22Rv1 (cell line): ENCODE results near the gene PLCB1.

Experiments used
- H3K27ac ChIP-seq: fragments of 450-650 bp; 2 replicates; pipeline ENCODE4 v1.5.1; 2017
- ZFX ChIP-seq: fragments of 450-650 bp; IDR thresholded peaks from 2 replicates; pipeline ENCODE4 v1.6.1; 2017; ENCODE audit warnings: antibody characterized with exemption, borderline replicate concordance
- TF ChIP-seq, protein P1 (sequence below): fragments of 450-650 bp; IDR thresholded peaks from 2 replicates; pipeline ENCODE4 v1.5.1; 2017; ENCODE audit warnings: mild to moderate bottlenecking

Gene PLCB1

DNA sequence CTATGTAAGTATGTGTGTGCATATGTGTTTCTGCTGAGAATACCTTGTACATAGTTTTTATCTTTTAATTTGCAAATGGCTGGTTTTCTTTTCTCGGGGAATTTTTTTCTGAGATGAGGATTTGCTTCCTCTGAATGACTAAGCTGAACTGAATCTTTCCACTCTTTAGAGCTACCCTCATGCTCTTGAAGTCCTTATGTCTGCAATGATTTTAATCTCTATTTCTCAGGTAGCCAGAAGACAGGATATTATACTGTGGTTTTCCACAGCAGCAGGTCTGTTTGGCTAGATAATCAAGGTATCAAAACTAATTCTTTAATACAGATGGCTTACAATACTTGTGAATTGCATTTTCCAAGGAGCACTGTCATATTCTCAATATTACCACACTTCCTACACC lies 114.7 kb downstream of the PLCB1 start:
- H3K27ac ChIP-seq = no peak overlapping the region
- TF ChIP-seq ZFX = no peak
- TF ChIP-seq, protein P1, sequence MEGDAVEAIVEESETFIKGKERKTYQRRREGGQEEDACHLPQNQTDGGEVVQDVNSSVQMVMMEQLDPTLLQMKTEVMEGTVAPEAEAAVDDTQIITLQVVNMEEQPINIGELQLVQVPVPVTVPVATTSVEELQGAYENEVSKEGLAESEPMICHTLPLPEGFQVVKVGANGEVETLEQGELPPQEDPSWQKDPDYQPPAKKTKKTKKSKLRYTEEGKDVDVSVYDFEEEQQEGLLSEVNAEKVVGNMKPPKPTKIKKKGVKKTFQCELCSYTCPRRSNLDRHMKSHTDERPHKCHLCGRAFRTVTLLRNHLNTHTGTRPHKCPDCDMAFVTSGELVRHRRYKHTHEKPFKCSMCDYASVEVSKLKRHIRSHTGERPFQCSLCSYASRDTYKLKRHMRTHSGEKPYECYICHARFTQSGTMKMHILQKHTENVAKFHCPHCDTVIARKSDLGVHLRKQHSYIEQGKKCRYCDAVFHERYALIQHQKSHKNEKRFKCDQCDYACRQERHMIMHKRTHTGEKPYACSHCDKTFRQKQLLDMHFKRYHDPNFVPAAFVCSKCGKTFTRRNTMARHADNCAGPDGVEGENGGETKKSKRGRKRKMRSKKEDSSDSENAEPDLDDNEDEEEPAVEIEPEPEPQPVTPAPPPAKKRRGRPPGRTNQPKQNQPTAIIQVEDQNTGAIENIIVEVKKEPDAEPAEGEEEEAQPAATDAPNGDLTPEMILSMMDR = no peak

GRCh38 chr20:8248051-8248450 lies 116.0 kb downstream of the PLCB1 start:
- TF ChIP-seq ZFX = no peak
- TF ChIP-seq, protein P1 = no peak
- H3K27ac ChIP-seq = no peak overlapping the region

GRCh38 chr20:8249634-8250033 lies 117.6 kb downstream of the PLCB1 start:
- H3K27ac ChIP-seq = no peak overlapping the region
- TF ChIP-seq, protein P1 = no peak
- TF ChIP-seq ZFX = no peak

DNA sequence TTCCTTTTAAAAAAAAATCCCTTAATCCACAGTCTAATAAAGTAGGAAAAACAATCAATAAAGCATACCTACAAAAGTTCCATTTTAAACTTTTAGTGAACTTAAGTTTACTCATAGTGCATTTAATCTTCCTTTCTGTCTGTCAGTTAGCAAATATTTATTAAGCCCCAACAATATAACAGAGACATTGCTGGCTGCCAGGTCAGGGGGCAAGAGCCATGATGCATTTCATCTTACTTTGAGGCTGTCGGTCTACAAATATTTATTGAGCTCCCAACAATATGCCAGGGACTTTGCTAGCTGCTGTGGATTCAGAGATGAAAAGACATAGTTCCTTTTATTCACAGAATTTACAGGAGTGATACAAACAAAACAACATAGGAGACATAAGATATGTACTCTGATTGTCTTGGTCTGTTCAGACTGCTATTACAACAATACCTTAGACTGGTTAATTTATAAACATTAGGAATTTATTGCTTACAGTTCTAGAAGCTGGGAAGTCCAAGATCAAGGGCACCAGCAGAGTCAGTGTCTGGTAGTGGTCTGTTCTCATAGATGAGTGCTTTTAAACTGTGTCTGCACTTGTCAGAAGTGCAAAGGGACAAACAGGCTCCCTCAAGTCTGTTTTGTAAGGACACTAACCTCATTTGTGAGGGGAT lies 118.6 kb downstream of the PLCB1 start:
- TF ChIP-seq, protein P1 = no peak
- TF ChIP-seq ZFX = no peak
- no peak overlapping the region for H3K27ac ChIP-seq

DNA sequence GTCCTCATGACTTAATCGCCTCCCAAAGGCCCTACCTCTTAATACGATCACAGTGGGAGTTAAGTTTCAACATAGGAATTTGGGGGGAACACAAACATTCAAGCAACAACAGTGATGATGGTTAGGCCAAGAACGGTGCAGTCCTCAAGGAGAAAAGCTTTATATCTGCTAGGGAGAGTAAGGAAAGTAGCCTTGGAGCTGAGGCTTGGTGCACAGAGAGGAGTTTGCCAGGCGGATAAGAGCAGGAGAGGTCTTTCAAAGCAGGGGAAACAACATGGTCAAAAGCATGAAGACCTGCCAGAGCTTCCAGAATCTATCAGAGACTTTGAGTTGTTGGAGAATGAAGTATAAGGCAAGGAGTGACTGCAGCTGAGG lies 119.1 kb downstream of the PLCB1 start:
- TF ChIP-seq, protein P1 = no peak
- no peak for TF ChIP-seq ZFX
- no peak overlapping the region for H3K27ac ChIP-seq

DNA sequence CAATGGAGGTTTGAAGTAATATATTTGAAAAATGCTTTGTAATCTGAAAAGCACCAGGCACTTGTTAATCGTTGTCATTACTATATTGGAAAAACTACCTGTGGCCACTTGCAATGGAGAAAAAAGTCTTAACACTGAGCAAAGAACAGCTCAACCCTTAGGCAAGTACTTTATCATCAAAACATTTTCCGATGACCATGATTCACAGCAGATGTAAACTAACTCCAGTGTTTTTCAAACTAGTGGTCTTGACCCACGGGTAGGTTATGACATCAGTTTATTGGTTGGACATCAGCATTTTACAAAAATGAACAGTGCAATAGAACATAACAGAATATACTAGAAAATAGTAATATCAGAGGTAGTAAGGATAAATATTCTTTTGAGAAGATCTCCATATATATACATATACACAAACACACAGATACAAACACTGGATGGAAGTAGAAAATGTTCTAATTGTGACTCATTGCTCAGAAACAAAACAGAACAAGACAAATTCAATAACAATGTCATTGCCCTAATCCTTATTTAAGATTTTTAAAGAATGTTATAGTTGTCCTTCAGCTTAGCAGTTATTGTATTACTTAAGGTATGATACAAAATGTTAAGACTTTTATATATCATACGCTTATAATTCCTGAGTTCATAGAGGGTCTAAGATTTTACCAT lies 123.0 kb downstream of the PLCB1 start:
- H3K27ac ChIP-seq = no peak overlapping the region
- TF ChIP-seq, protein P1 = no peak
- no peak for TF ChIP-seq ZFX

DNA sequence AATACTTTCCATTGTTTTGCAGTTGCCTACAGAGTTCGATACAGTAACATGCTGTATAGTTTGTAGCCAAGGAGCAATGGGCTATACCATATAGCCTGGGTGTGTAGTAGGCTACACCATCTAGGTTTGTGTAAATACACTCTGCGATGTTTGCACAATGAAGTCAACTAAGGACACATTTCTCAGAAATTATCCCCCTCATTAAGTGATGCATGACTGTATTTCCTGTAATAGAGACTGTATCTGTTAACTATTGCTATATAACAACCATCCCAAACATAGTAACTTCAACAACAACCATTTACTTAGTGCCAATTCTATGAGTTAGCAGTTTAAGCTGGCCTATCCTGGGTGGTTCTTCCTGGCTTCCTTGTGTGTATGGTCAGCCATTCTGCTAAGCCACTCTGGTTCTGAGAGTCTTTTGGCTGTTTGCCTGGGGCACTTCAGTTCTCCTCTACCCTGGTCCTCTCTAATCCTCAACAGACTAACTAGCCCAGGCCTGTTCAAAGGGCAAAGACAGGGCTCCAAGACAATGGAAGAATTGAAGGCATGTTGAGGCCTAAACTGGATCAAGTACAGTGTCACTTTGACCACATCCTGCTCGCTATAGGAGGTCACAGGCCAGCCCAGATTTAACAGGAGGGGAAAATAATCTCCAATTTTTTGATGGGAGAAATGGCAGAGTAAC lies 124.0 kb downstream of the PLCB1 start:
- no peak for TF ChIP-seq ZFX
- TF ChIP-seq, protein P1 = no peak
- no peak overlapping the region for H3K27ac ChIP-seq
